GM06990 (cell line): Measurements from ENCODE around the gene NLRP11.

Source experiments
- DNase-seq: peaks from one replicate; pipeline ENCODE4 v3.0.0-alpha.2; 2011; ENCODE audit not compliant: insufficient read length; ENCODE audit errors: extremely low read depth
- H3K27me3 ChIP-seq: replicated peaks from 2 replicates; pipeline ENCODE4 v1.6.0; 2011; ENCODE audit warnings: low read length; ENCODE audit not compliant: control insufficient read depth, insufficient read depth
- H3K36me3 ChIP-seq: 2 replicates; pipeline ENCODE4 v1.5.1; 2011; ENCODE audit warnings: low read length; ENCODE audit not compliant: control insufficient read depth, insufficient read depth
- H3K4me3 ChIP-seq: replicated peaks from 2 replicates; pipeline ENCODE4 v1.5.1; 2011; ENCODE audit warnings: low read depth, mild to moderate bottlenecking, control low read depth, low read length
- CTCF ChIP-seq: IDR thresholded peaks from 2 replicates; pipeline ENCODE4 v1.5.1; 2011; ENCODE audit warnings: low read length, control low read depth, mild to moderate bottlenecking, inconsistent platforms; ENCODE audit not compliant: insufficient read depth, poor library complexity, severe bottlenecking

Gene NLRP11

GRCh38 chr19:55836340-55836739 lies 4.5 kb upstream of the NLRP11 start, which contains the start of gene NLRP4:
TSS of gene NLRP4 (plus strand) at chr19:55836540. CDS start at chr19:55852081, 15,541 bp downstream.
- no peak for TF ChIP-seq CTCF
- Histone ChIP-seq H3K27me3 (no peaks in the 10 kb centered on the region), H3K36me3 (no peaks in the 10 kb centered on the region), H3K4me3 (no peak within 1 kb of the TSS)
- DNase-seq = no peak

- DNase-seq = no peak
- no peak for TF ChIP-seq CTCF
- H3K36me3 ChIP-seq = no peaks in the 10 kb centered on the region
Measured at GRCh38 chr19:55832676-55833075, 877 bp upstream of the NLRP11 start.

GRCh38 chr19:55830656-55831055 lies 1.1 kb downstream of the NLRP11 start:
- H3K36me3 ChIP-seq = no peaks in the 10 kb centered on the region
- DNase-seq = no peak
- no peak overlapping the region for H3K4me3 ChIP-seq
- no peaks in the 10 kb centered on the region for H3K27me3 ChIP-seq
- TF ChIP-seq CTCF = no peak

More at GRCh38 chr19:55832676-55833075, 877 bp upstream of the NLRP11 start:
- no peaks in the 10 kb centered on the region for H3K27me3 ChIP-seq
- H3K4me3 ChIP-seq = no peak overlapping the region

GRCh38 chr19:55820037-55820436 lies 11.8 kb downstream of the NLRP11 start:
- Histone ChIP-seq H3K27me3 (no peaks in the 10 kb centered on the region), H3K4me3 (peak overlapping the region; percentile 49)
- no peak for DNase-seq

GRCh38 chr19:55813906-55814305 lies 17.9 kb downstream of the NLRP11 start:
- no peak for TF ChIP-seq CTCF
- H3K36me3 ChIP-seq = no peaks in the 10 kb centered on the region
- DNase-seq = no peak
- H3K27me3 ChIP-seq = no peaks in the 10 kb centered on the region
- no peak overlapping the region for H3K4me3 ChIP-seq

More at GRCh38 chr19:55820037-55820436, 11.8 kb downstream of the NLRP11 start:
- no peaks in the 10 kb centered on the region for H3K36me3 ChIP-seq
- no peak for TF ChIP-seq CTCF

- TF ChIP-seq CTCF = no peak
Measured at GRCh38 chr19:55812449-55812848, 19.4 kb downstream of the NLRP11 start.

More at GRCh38 chr19:55812449-55812848, 19.4 kb downstream of the NLRP11 start:
- Histone ChIP-seq H3K27me3 (no peaks in the 10 kb centered on the region), H3K4me3 (no peak overlapping the region), H3K36me3 (no peaks in the 10 kb centered on the region)
- DNase-seq = no peak
